ENCODE data around the gene MC1R. TPM values are rescaled to one million over a fixed set of nuclear protein-coding genes. Genes with fewer than 3 reads are reported as not detected.

The MC1R gene
- total and polyA plus RNA-seq, 2 experiments from 2014 or later, result 0.74 to 4.3 TPM

- TF ChIP-seq ZNF462 (CRISPR knock-in tag; IDR thresholded peaks at IDR 0.05) (no peak), STAT1 (IDR thresholded peaks at IDR 0.05; ENCODE audit: unreplicated experiment) (no peak), NANOG (IDR thresholded peaks at IDR 0.05; ENCODE audit: borderline replicate concordance) (no peak), REST (IDR thresholded peaks at IDR 0.05; ENCODE audit: unreplicated experiment) (no peak), POLR2AphosphoS5 (IDR thresholded peaks at IDR 0.05; ENCODE audit: low read depth) (no peak), CTCF (conservative IDR thresholded peaks at IDR 0.05; ENCODE audit: low read depth in 2 of 2) (no peak)
These were observed 18.3 kb downstream of the MC1R start (continued) for GRCh38 chr16:89936981-89937380.

Measured in GM23338 (cell line).